Type B pancreatic cell (in vitro differentiated cells): Measurements from ENCODE around the gene CCT7. TPM values are rescaled to one million over a fixed set of nuclear protein-coding genes. Genes with fewer than 3 reads are reported as not detected.

ENCODE experiments used
- DNase-seq: peaks from one replicate; pipeline ENCODE4 v3.0.0; 2021; ENCODE audit warnings: mixed read lengths; ENCODE audit not compliant: unreplicated experiment; ENCODE audit errors: extremely low spot score
- H3K27ac Mint-ChIP-seq: 2 replicates; pipeline ENCODE4 v1.8.0; 2021; ENCODE audit warnings: mild to moderate bottlenecking, mixed read lengths
- H3K27me3 Mint-ChIP-seq: 2 replicates; pipeline ENCODE4 v1.8.0; 2021; ENCODE audit warnings: mixed read lengths
- H3K36me3 Mint-ChIP-seq: 2 replicates; pipeline ENCODE4 v1.8.0; 2021; ENCODE audit warnings: mixed read lengths
- H3K4me1 Mint-ChIP-seq: one replicate; pipeline ENCODE4 v1.8.0; 2021; ENCODE audit warnings: mixed read lengths; ENCODE audit not compliant: unreplicated experiment
- H3K4me3 Mint-ChIP-seq: 2 replicates; pipeline ENCODE4 v1.8.0; 2021; ENCODE audit warnings: mild to moderate bottlenecking, mixed read lengths
- H3K9me3 Mint-ChIP-seq: 2 replicates; pipeline ENCODE4 v1.8.0; 2021; ENCODE audit warnings: mixed read lengths
- CTCF ChIP-seq: fragments of 200-600 bp; sonication (generic); conservative IDR thresholded peaks from 2 replicates; pipeline ENCODE4 v1.5.0; 2021; ENCODE audit warnings: antibody characterized with exemption, mild to moderate bottlenecking
- total RNA-seq: library from RNA; stranded (reverse); gene quantifications from 2 replicates; pipeline ENCODE4 v1.2.1, GENCODE V29; 2021; ENCODE audit warnings: low replicate concordance

CCT7 gene
- total RNA-seq, 1 donor from 2014 or later = 300 TPM

- Mint-ChIP-seq H3K27ac (peak overlapping the region; percentile 36), H3K4me3 (peak overlapping the region; percentile 79), H3K36me3 (no peaks in the 10 kb centered on the region), H3K27me3 (peaks cover 95% of the 10 kb centered on the region), H3K4me1 (no peaks in the 10 kb centered on the region), H3K9me3 (no peaks in the 10 kb centered on the region)
- no peak for TF ChIP-seq CTCF
- DNase-seq = no peak
Measured at GRCh38 chr2:73292316-73292905, 58.3 kb downstream of the CCT7 start.

- Mint-ChIP-seq H3K9me3 (no peaks in the 10 kb centered on the region), H3K4me3 (peak overlapping the region; percentile 34), H3K4me1 (no peaks in the 10 kb centered on the region), H3K27ac (peak overlapping the region; percentile 36), H3K27me3 (peaks cover 95% of the 10 kb centered on the region), H3K36me3 (no peaks in the 10 kb centered on the region)
- DNase-seq = no peak
- TF ChIP-seq CTCF = no peak
Measured at GRCh38 chr2:73292906-73293533, 58.9 kb downstream of the CCT7 start.

- no peaks in the 10 kb centered on the region for H3K9me3 Mint-ChIP-seq
- H3K4me1 Mint-ChIP-seq = no peaks in the 10 kb centered on the region
- H3K27ac Mint-ChIP-seq = peak within 1 kb of the TSS; percentile 36
- TF ChIP-seq CTCF = peak; percentile 30
- peaks cover 94% of the 10 kb centered on the region for H3K27me3 Mint-ChIP-seq
- no peak for DNase-seq
- peak within 1 kb of the TSS; percentile 78 for H3K4me3 Mint-ChIP-seq
- no peaks in the 10 kb centered on the region for H3K36me3 Mint-ChIP-seq
Measured at GRCh38 chr2:73293534-73294171, 59.5 kb downstream of the CCT7 start, which contains the start of gene EGR4. EGR4 (minus strand) TSS chr2:73293548; CDS start chr2:73293317, 231 bp downstream.

- Mint-ChIP-seq H3K27ac (no peak overlapping the region), H3K4me1 (no peaks in the 10 kb centered on the region), H3K4me3 (no peak overlapping the region), H3K9me3 (no peaks in the 10 kb centered on the region), H3K27me3 (peaks cover 90% of the 10 kb centered on the region), H3K36me3 (no peaks in the 10 kb centered on the region)
- no peak for TF ChIP-seq CTCF
- DNase-seq = no peak
Measured at GRCh38 chr2:73294239-73294638, 60.1 kb downstream of the CCT7 start.

- Mint-ChIP-seq H3K27ac (no peak overlapping the region), H3K9me3 (no peaks in the 10 kb centered on the region), H3K4me1 (no peaks in the 10 kb centered on the region), H3K4me3 (no peak overlapping the region), H3K36me3 (no peaks in the 10 kb centered on the region), H3K27me3 (peaks cover 90% of the 10 kb centered on the region)
- no peak for TF ChIP-seq CTCF
- DNase-seq = no peak
Measured at GRCh38 chr2:73295751-73296400, 61.8 kb downstream of the CCT7 start.
